OCI-LY1 (cell line): Measurements from ENCODE around the gene CFAP90.

Experiments used
- H2AFZ ChIP-seq: fragments of 200-600 bp; sonication (generic), shearing (Covaris generic); 2 replicates; pipeline ENCODE4 v1.6.0; 2014; ENCODE audit warnings: antibody characterized with exemption, mild to moderate bottlenecking, low read length
- H3F3A ChIP-seq: fragments of 200-600 bp; sonication (generic), shearing (Covaris generic); 2 replicates; pipeline ENCODE4 v1.6.0; 2014; ENCODE audit warnings: mild to moderate bottlenecking, antibody characterized with exemption, low read length, moderate library complexity; ENCODE audit not compliant: insufficient read depth
- H3K27ac ChIP-seq: fragments of 200-600 bp; sonication (generic); 2 replicates; pipeline ENCODE4 v1.5.1; 2014; ENCODE audit warnings: low read length, mixed run types, mild to moderate bottlenecking, low read depth; ENCODE audit not compliant: poor library complexity, severe bottlenecking
- H3K27me3 ChIP-seq: fragments of 200-600 bp; sonication (generic); 2 replicates; pipeline ENCODE4 v1.6.0; 2014; ENCODE audit warnings: antibody characterized with exemption, mild to moderate bottlenecking, low read length, moderate library complexity; ENCODE audit not compliant: insufficient read depth
- H3K36me3 ChIP-seq: fragments of 200-600 bp; sonication (generic); 2 replicates; pipeline ENCODE4 v1.6.1; 2014; ENCODE audit warnings: mild to moderate bottlenecking, antibody characterized with exemption, low read length, moderate library complexity, mixed read lengths; ENCODE audit not compliant: insufficient read depth
- H3K4me1 ChIP-seq: fragments of 200-600 bp; sonication (generic); 2 replicates; pipeline ENCODE4 v1.5.1; 2014; ENCODE audit warnings: mild to moderate bottlenecking, low read length, moderate library complexity; ENCODE audit not compliant: insufficient read depth, severe bottlenecking
- H3K4me2 ChIP-seq: fragments of 200-600 bp; sonication (generic), shearing (Covaris generic); 2 replicates; pipeline ENCODE4 v1.6.1; 2014; ENCODE audit warnings: low read length
- H3K4me3 ChIP-seq: fragments of 200-600 bp; sonication (generic); 2 replicates; pipeline ENCODE4 v1.5.1; 2014; ENCODE audit warnings: low read length, low read depth, mild to moderate bottlenecking, mixed read lengths; ENCODE audit not compliant: poor library complexity, severe bottlenecking
- H3K79me2 ChIP-seq: fragments of 200-600 bp; shearing (Covaris generic); 2 replicates; pipeline ENCODE4 v1.6.1; 2016; ENCODE audit warnings: mixed run types, low read length, mixed read lengths; ENCODE audit not compliant: insufficient read depth
- H3K9ac ChIP-seq: fragments of 200-600 bp; sonication (generic), shearing (Covaris generic); 2 replicates; pipeline ENCODE4 v1.6.1; 2014; ENCODE audit warnings: mild to moderate bottlenecking, low read length, mixed read lengths
- H3K9me2 ChIP-seq: fragments of 200-600 bp; sonication (generic), shearing (Covaris generic); 2 replicates; pipeline ENCODE4 v1.6.1; 2014; ENCODE audit warnings: low read depth, mild to moderate bottlenecking, low read length, mixed read lengths
- H3K9me3 ChIP-seq: fragments of 200-600 bp; shearing (Covaris generic); 2 replicates; pipeline ENCODE4 v1.6.1; 2014; ENCODE audit warnings: low read length, mixed read lengths
- H4K20me1 ChIP-seq: fragments of 200-600 bp; sonication (generic), shearing (Covaris generic); 2 replicates; pipeline ENCODE4 v1.6.0; 2016; ENCODE audit warnings: mild to moderate bottlenecking, low read length; ENCODE audit not compliant: insufficient read depth
- CTCF ChIP-seq: fragments of 200-600 bp; sonication (generic), shearing (Covaris generic); IDR thresholded peaks from 2 replicates; pipeline ENCODE4 v1.5.1; 2017; ENCODE audit warnings: mild to moderate bottlenecking, antibody characterized with exemption, low read length, moderate library complexity, mixed read lengths
- EZH2 ChIP-seq: fragments of 200-600 bp; sonication (generic), shearing (Covaris generic); IDR thresholded peaks from 2 replicates; pipeline ENCODE4 v1.8.0; 2017; ENCODE audit warnings: borderline replicate concordance, mixed run types, mild to moderate bottlenecking, antibody characterized with exemption, low read length, moderate library complexity, mixed read lengths

The CFAP90 gene

GRCh38 chr5:7813576-7813975 lies 37.4 kb downstream of the CFAP90 start:
- Histone ChIP-seq H3K9me3 (no peaks in the 10 kb centered on the region), H3K79me2 (no peaks in the 10 kb centered on the region), H3K4me2 (no peak overlapping the region), H3K9me2 (no peaks in the 10 kb centered on the region), H3K36me3 (no peaks in the 10 kb centered on the region), H3K27ac (no peak overlapping the region), H3K9ac (no peak overlapping the region), H3K27me3 (no peaks in the 10 kb centered on the region), H4K20me1 (no peaks in the 10 kb centered on the region), H3K4me1 (no peaks in the 10 kb centered on the region), H3K4me3 (no peak overlapping the region), H2AFZ (no peak overlapping the region), H3F3A (no peaks in the 10 kb centered on the region)
- TF ChIP-seq CTCF (no peak), EZH2 (no peak)

GRCh38 chr5:7813007-7813406 lies 37.9 kb downstream of the CFAP90 start:
- Histone ChIP-seq H4K20me1 (no peaks in the 10 kb centered on the region), H3K9ac (no peak overlapping the region), H3K4me3 (no peak overlapping the region), H3K4me1 (no peaks in the 10 kb centered on the region), H2AFZ (no peak overlapping the region), H3K4me2 (no peak overlapping the region), H3K9me3 (no peaks in the 10 kb centered on the region), H3K79me2 (no peaks in the 10 kb centered on the region), H3K27me3 (no peaks in the 10 kb centered on the region), H3K36me3 (no peaks in the 10 kb centered on the region), H3K9me2 (no peaks in the 10 kb centered on the region), H3F3A (no peaks in the 10 kb centered on the region), H3K27ac (no peak overlapping the region)
- TF ChIP-seq CTCF, result no peak
- TF ChIP-seq EZH2, result no peak

DNA sequence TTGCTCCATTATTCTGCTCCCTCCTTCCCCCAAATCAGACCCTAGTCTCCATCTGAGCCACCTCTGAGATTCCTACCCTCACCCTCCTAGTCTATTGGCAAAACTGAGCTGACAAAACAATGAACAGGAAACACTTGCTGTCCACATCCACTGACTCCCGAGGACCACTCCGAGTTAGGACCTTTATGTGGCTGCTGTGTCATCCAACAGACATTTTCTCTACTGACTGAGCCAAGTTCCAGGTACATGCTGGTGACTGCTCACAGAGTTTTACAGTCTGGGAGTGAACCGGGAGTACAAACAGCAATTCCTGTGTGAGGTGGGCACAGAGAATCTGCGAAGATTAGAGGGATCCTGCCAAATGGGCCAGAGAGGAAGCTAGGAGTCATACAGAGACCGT lies 39.2 kb downstream of the CFAP90 start:
- Histone ChIP-seq H3K9ac (no peak overlapping the region), H3K4me3 (no peak overlapping the region), H3K36me3 (no peaks in the 10 kb centered on the region), H3K27me3 (no peaks in the 10 kb centered on the region), H3K79me2 (no peaks in the 10 kb centered on the region), H3K4me2 (no peak overlapping the region), H3K4me1 (no peaks in the 10 kb centered on the region), H4K20me1 (no peaks in the 10 kb centered on the region), H2AFZ (no peak overlapping the region), H3K9me2 (no peaks in the 10 kb centered on the region), H3F3A (no peaks in the 10 kb centered on the region), H3K9me3 (no peaks in the 10 kb centered on the region), H3K27ac (no peak overlapping the region)
- TF ChIP-seq CTCF (no peak), EZH2 (no peak)
